K562 (cell line): ENCODE measurements around the gene TRIM68. TPM values are rescaled to one million over a fixed set of nuclear protein-coding genes. Genes with fewer than 3 reads are reported as not detected.

Experiments
- ATAC-seq: fragments of 200-7000 bp; cut with Tn5 transposase; 3 replicates; pipeline ENCODE4 v1.9.1; 2020; ENCODE audit warnings: moderate library complexity
- BruUV-seq: library from RNA; stranded (reverse); fragments of 400-500 nt; replicated peaks from 2 replicates; lab custom pipeline; 2021; lab: Mats Ljungman, UMichigan
- CTCF ChIA-PET: fragments of 300-600 bp; formaldehyde crosslinking; extraction: SDS; loops from one replicate; lab custom pipeline; 2021; ENCODE audit warnings: low intra/inter-chr PET ratio; lab: Yijun Ruan, JAX
- POLR2A ChIA-PET: fragments of 300-600, 350-650 bp; sonication (Branson Sonifier 250); formaldehyde crosslinking; extraction: SDS; loops from one replicate; lab custom pipeline; 2021; ENCODE audit warnings: antibody characterized with exemption, inconsistent platforms; lab: Yijun Ruan, JAX
- DNase-seq, 4 experiments: peaks; one replicate each; pipeline versions ENCODE4 v3.0.0 to v3.0.0-alpha.2; 2011 to 2018; ENCODE audit warnings: low spot score in 3 of 4, mixed read lengths in 3 of 4; ENCODE audit errors: extremely low read depth in 1 of 4
- FAIRE-seq: peaks from 2 replicates; lab custom pipeline; 2011; peaks lifted over from hg19 to GRCh38; lab: Jason Lieb, UNC
- H2AFZ ChIP-seq: 2 replicates; pipeline ENCODE4 v1.6.0; 2011; ENCODE audit warnings: low read depth, low read length, control low read depth, inconsistent platforms
- H3K27ac ChIP-seq: fragments of 200-600 bp; 3 replicates; pipeline ENCODE4 v1.8.0; 2011; ENCODE audit warnings: low read depth, mild to moderate bottlenecking, control low read depth, inconsistent platforms, low read length, moderate library complexity, mixed read lengths; ENCODE audit errors: extremely low read depth
- H3K27me3 ChIP-seq, 2 experiments: fragments of 300-600 bp in 1 of 2; 2 replicates in 1 of 2; 3 replicates in 1 of 2; pipeline versions ENCODE4 v1.6.0 to v1.8.0; 2011; ENCODE audit warnings: inconsistent platforms in 2 of 2, low read length in 2 of 2, mild to moderate bottlenecking in 1 of 2, mixed read lengths in 1 of 2, moderate library complexity in 1 of 2; ENCODE audit not compliant: control insufficient read depth in 2 of 2, insufficient read depth in 2 of 2
- H3K36me3 ChIP-seq: fragments of 300-600 bp; 3 replicates; pipeline ENCODE4 v1.8.0; 2011; ENCODE audit warnings: mild to moderate bottlenecking, low read length, inconsistent platforms; ENCODE audit not compliant: control insufficient read depth, insufficient read depth
- H3K4me1 ChIP-seq, 2 experiments: fragments of 200-600 bp in 1 of 2; replicated peaks in 1 of 2; 2 replicates in 1 of 2; 3 replicates in 1 of 2; pipeline versions ENCODE4 v1.5.1 to v1.8.0; 2011; ENCODE audit warnings: inconsistent platforms in 2 of 2, low read length in 2 of 2, mild to moderate bottlenecking in 1 of 2, mixed read lengths in 1 of 2, moderate library complexity in 1 of 2; ENCODE audit not compliant: control insufficient read depth in 2 of 2, insufficient read depth in 2 of 2
- H3K4me2 ChIP-seq: 2 replicates; pipeline ENCODE4 v1.6.1; 2011; ENCODE audit warnings: low read length, control low read depth, inconsistent platforms, mixed read lengths; ENCODE audit not compliant: insufficient read depth
- H3K4me3 ChIP-seq: fragments of 200-600 bp; sonication (generic), shearing (Covaris generic); 2 replicates; pipeline ENCODE4 v1.5.1; 2016; ENCODE audit warnings: control low read depth, inconsistent platforms
- H3K79me2 ChIP-seq: fragments of 200-600 bp; 3 replicates; pipeline ENCODE4 v1.8.0; 2011; ENCODE audit warnings: low read length, inconsistent platforms; ENCODE audit not compliant: control insufficient read depth, insufficient read depth
- H3K9ac ChIP-seq, 2 experiments: 2 replicates each; pipeline versions ENCODE4 v1.6.0 to v1.6.1; 2011; ENCODE audit warnings: low read depth in 2 of 2, low read length in 2 of 2, control low read depth in 1 of 2, inconsistent platforms in 1 of 2, mild to moderate bottlenecking in 1 of 2, mixed read lengths in 1 of 2; ENCODE audit not compliant: insufficient read depth in 1 of 2
- H3K9me1 ChIP-seq: one replicate; pipeline ENCODE4 v1.6.0; 2011; ENCODE audit warnings: inconsistent platforms, mild to moderate bottlenecking, low read length, moderate library complexity; ENCODE audit not compliant: control insufficient read depth, insufficient read depth
- H3K9me3 ChIP-seq: replicated peaks from 2 replicates; pipeline ENCODE4 v1.5.1; 2011; ENCODE audit warnings: low read depth, low read length, inconsistent platforms; ENCODE audit not compliant: control insufficient read depth, insufficient read depth
- H4K20me1 ChIP-seq: replicated peaks from 2 replicates; pipeline ENCODE4 v1.6.1; 2011; ENCODE audit warnings: low read length, inconsistent platforms, mixed read lengths; ENCODE audit not compliant: control insufficient read depth, insufficient read depth
- ETV1 ChIP-seq: fragments of 450-650 bp; conservative IDR thresholded peaks from 2 replicates; pipeline ENCODE4 v1.6.1; 2016; ENCODE audit warnings: missing genetic modification characterization, control low read depth, low read depth, missing compliant biosample characterization
- FOXK2 ChIP-seq, 2 experiments: fragments of 450-650 bp; IDR thresholded peaks in 1 of 2; conservative IDR thresholded peaks in 1 of 2; 2 replicates each; pipeline ENCODE4 v1.6.1; 2016; ENCODE audit warnings: low read depth in 2 of 2, mild to moderate bottlenecking in 1 of 2
- FOXM1 ChIP-seq, 2 experiments: fragments of 450-650 bp in 1 of 2; sonication (generic) in 1 of 2; formaldehyde crosslinking in 1 of 2; IDR thresholded peaks; 2 replicates each; pipeline versions ENCODE4 v1.6.1 to v1.9.0; 2017 to 2022; ENCODE audit warnings: low read depth in 2 of 2, mild to moderate bottlenecking in 2 of 2, missing genetic modification reagents in 1 of 2, moderate library complexity in 1 of 2
- GATAD2A ChIP-seq: fragments of 450-650 bp; IDR thresholded peaks from 2 replicates; pipeline ENCODE4 v1.6.1; 2017
- HDAC2 ChIP-seq: fragments of 450-650 bp; IDR thresholded peaks from 2 replicates; pipeline ENCODE4 v1.6.1; 2016; ENCODE audit warnings: mild to moderate bottlenecking
- PBX2 ChIP-seq, 2 experiments: IDR thresholded peaks in 1 of 2; conservative IDR thresholded peaks in 1 of 2; 2 replicates each; pipeline ENCODE4 v1.6.1; 2016; ENCODE audit warnings: low read depth in 2 of 2, mild to moderate bottlenecking in 1 of 2, missing compliant biosample characterization in 1 of 2, missing genetic modification characterization in 1 of 2, moderate library complexity in 1 of 2
- SIX5 ChIP-seq, 2 experiments: IDR thresholded peaks; 2 replicates each; pipeline ENCODE4 v1.6.1; 2011; ENCODE audit warnings: low read length in 2 of 2, borderline replicate concordance in 1 of 2, low read depth in 1 of 2, mild to moderate bottlenecking in 1 of 2, moderate library complexity in 1 of 2; ENCODE audit not compliant: insufficient read depth in 1 of 2
- THAP7 ChIP-seq: fragments of 250-450 bp; sonication (Bioruptor Pico); IDR thresholded peaks from 2 replicates; pipeline ENCODE4 v1.5.0; 2021
- ZBTB5 ChIP-seq: fragments of 450-650 bp; IDR thresholded peaks from 2 replicates; pipeline ENCODE4 v1.6.1; 2017; ENCODE audit warnings: antibody characterized with exemption
- ZNF239 ChIP-seq: fragments of 250-450 bp; sonication (Bioruptor Pico); IDR thresholded peaks from 2 replicates; pipeline ENCODE4 v1.4.0; 2020; ENCODE audit warnings: mild to moderate bottlenecking
- ZNF57 ChIP-seq: fragments of 450-650 bp; formaldehyde crosslinking; IDR thresholded peaks from 2 replicates; pipeline ENCODE4 v1.4.0; 2020; ENCODE audit warnings: mild to moderate bottlenecking, moderate library complexity
- WGBS: fragments of 100-300 bp; shearing (Covaris generic); methylation state at CpG from one replicate; pipeline ENCODE4 v1.1.6; 2016; ENCODE audit warnings: low coverage, mixed read lengths; ENCODE audit not compliant: insufficient coverage; ENCODE audit errors: missing lambda C conversion rate; 5-methylcytosine and 5-hydroxymethylcytosine counted together
- in situ Hi-C: fragments of 300-500 bp; cut with MboI; formaldehyde crosslinking; loops from 4 replicates; pipeline ENCODE4 v1.15.0; 2018; ENCODE audit warnings: inconsistent platforms, mixed read lengths
- intact Hi-C: fragments of 100-400 bp; cut with micrococcal nuclease; formaldehyde crosslinking; loops from 2 replicates; pipeline ENCODE4 v1.14.2; 2022
- polyA plus RNA-seq, 8 experiments: library from polyadenylated mRNA; depleted of rRNA in 4 of 8; stranded (reverse) in 5 of 8; unstranded in 3 of 8; fragments of >200 nt; fragmentation: Nextera tagmentation in 2 of 8; fragmentation: Illumina TruSeq in 1 of 8; extraction: Ambion mirVana in 2 of 8; extraction: Trizol in 1 of 8; gene quantifications; 2 replicates each; pipeline versions ENCODE4 v1.2.1 to v1.2.3, GENCODE V29; 2011 to 2014; ENCODE audit warnings: inconsistent platforms in 1 of 8, missing spikeins in 1 of 8
- total RNA-seq, 7 experiments: library from RNA; depleted of rRNA in 6 of 7; stranded (reverse); fragments of >200 nt in 6 of 7; fragmentation: Illumina TruSeq in 2 of 7; extraction: Trizol in 2 of 7; gene quantifications; 2 replicates each; pipeline versions ENCODE4 v1.2.1 to v1.2.3, GENCODE V29; 2011 to 2021; ENCODE audit warnings: low replicate concordance in 1 of 7

The TRIM68 gene
- total and polyA plus RNA-seq, 9 of the 15 experiments (the other 6 are each of a cell fraction or from before 2014, with no cell fraction given) = 5.2 to 10.9 (median 7.9) TPM

- no peak within 1 kb of the TSS for H3K9ac ChIP-seq
- H3K9me3 ChIP-seq = no peaks in the 10 kb centered on the region
- H3K27me3 ChIP-seq = peaks cover 0 to 36% of the 10 kb centered on the region in 2 experiments; a peak in 2 of 5 replicates
- H3K4me1 ChIP-seq = peaks cover 0 to 4% of the 10 kb centered on the region in 2 experiments; a peak in 2 of 5 replicates
- WGBS = 13% methylated on average over 3 of the region's 3 CpGs
- H4K20me1 ChIP-seq = no peaks in the 10 kb centered on the region
- H3K4me2 ChIP-seq = peak within 1 kb of the TSS; percentile 25; the same call in 1 of the 2 replicates
- FAIRE-seq (no peak), DNase-seq (no peak), ATAC-seq (no peak)
- H3K36me3 ChIP-seq = no peaks in the 10 kb centered on the region
- in situ Hi-C loops = loop anchor here (25.0 kb wide), 1 partner anchor 1694 kb away; no protein-coding TSS in a partner anchor
- intact Hi-C loops = no loop called here
- POLR2A ChIA-PET = no interaction called here
- no peaks in the 10 kb centered on the region for H3K9me1 ChIP-seq
- CTCF ChIA-PET = no interaction called here
- peak within 1 kb of the TSS; percentile 69 for H2AFZ ChIP-seq
- no TSS peak for BruUV-seq
- no peaks in the 10 kb centered on the region for H3K79me2 ChIP-seq
- no peak within 1 kb of the TSS for H3K4me3 ChIP-seq
- no peak within 1 kb of the TSS for H3K27ac ChIP-seq
- TF ChIP-seq THAP7 (CRISPR knock-in tag) (no peak), ZBTB5 (no peak), ETV1 (tag) (no peak), GATAD2A (no peak), HDAC2 (no peak), ZNF239 (no peak), SIX5 (IDR thresholded peaks at IDR 0.05; ENCODE audit: borderline replicate concordance in 1 of 2, insufficient read depth in 1 of 2, low read depth in 1 of 2, low read length in 2 of 2) (no peak), ZNF57 (CRISPR knock-in tag) (no peak), FOXM1 (IDR thresholded peaks at IDR 0.05; ENCODE audit: low read depth) (no peak), FOXM1 (CRISPR knock-in tag; IDR thresholded peaks at IDR 0.05; ENCODE audit: low read depth) (no peak), PBX2 (CRISPR knock-in tag; IDR thresholded peaks at IDR 0.05; ENCODE audit: low read depth) (no peak), PBX2 (tag; conservative IDR thresholded peaks at IDR 0.05; ENCODE audit: low read depth) (no peak), FOXK2 (conservative IDR thresholded peaks at IDR 0.05 in 1 of 2, IDR thresholded peaks at IDR 0.05 in 1 of 2; ENCODE audit: low read depth in 2 of 2) (no peak)
Measured at GRCh38 chr11:4643682-4644081, 35.7 kb upstream of the TRIM68 start, which contains the start of gene OR51E1. OR51E1 (plus strand) TSS chr11:4643982; CDS start chr11:4652527, 8,545 bp downstream.
